Sigmoid colon (tissue), 3 donors: ENCODE results near the gene PCDHB14.

Experiments
- CTCF ChIP-seq, 4 experiments: fragments of 450-650 bp in 3 of 4; fragments of 200-600 bp in 1 of 4; IDR thresholded peaks; one replicate each; pipeline ENCODE4 v1.5.1; 2016 to 2019; ENCODE audit warnings: antibody characterized with exemption in 4 of 4, mild to moderate bottlenecking in 3 of 4, moderate library complexity in 2 of 4
- POLR2A ChIP-seq, 2 donors: fragments of 450-650 bp; IDR thresholded peaks; one replicate each; pipeline ENCODE4 v1.6.1; 2016; ENCODE audit warnings: antibody characterized with exemption in 2 of 2, mild to moderate bottlenecking in 2 of 2, moderate library complexity in 2 of 2

GRCh38 chr5:141234109-141234667, 11.0 kb downstream of the PCDHB14 start:
- TF ChIP-seq CTCF (IDR thresholded peaks at IDR 0.05) (no peak), POLR2A (IDR thresholded peaks at IDR 0.05) (no peak)
